GM12891 (cell line): ENCODE measurements around the gene PEX26.

Experiments
- PAX5 ChIP-seq: IDR thresholded peaks from 2 replicates; pipeline ENCODE4 v1.6.1; 2011; ENCODE audit warnings: low read length, moderate library complexity, mild to moderate bottlenecking; ENCODE audit not compliant: insufficient read depth, severe bottlenecking
- POLR2A ChIP-seq: IDR thresholded peaks from 2 replicates; pipeline ENCODE4 v1.6.1; 2011; ENCODE audit warnings: low read depth, low read length, control low read depth
- POLR2AphosphoS5 ChIP-seq: IDR thresholded peaks from 2 replicates; pipeline ENCODE4 v1.6.1; 2011; ENCODE audit warnings: low read depth, low read length, control low read depth
- TAF1 ChIP-seq: IDR thresholded peaks from 2 replicates; pipeline ENCODE4 v1.6.1; 2011; ENCODE audit warnings: low read depth, low read length, control low read depth

- TF ChIP-seq POLR2AphosphoS5 (no peak), TAF1 (no peak), POLR2A (no peak), PAX5 (no peak)
These were observed 26.8 kb downstream of the PEX26 start for GRCh38 chr22:18104566-18104965.
